HG03139 (cell line): ENCODE measurements around the gene RAET1G.
"Not testable (repeated sequence)": the region's sequence is repeated elsewhere in the genome, so short reads cannot be mapped to it uniquely, and the experiment has no call there.

Experiments used
- ATAC-seq: cut with Tn5 transposase; IDR thresholded peaks from one replicate; pipeline ENCODE4 v1.9.1; 2021; ENCODE audit not compliant: unreplicated experiment

RAET1G gene

DNA sequence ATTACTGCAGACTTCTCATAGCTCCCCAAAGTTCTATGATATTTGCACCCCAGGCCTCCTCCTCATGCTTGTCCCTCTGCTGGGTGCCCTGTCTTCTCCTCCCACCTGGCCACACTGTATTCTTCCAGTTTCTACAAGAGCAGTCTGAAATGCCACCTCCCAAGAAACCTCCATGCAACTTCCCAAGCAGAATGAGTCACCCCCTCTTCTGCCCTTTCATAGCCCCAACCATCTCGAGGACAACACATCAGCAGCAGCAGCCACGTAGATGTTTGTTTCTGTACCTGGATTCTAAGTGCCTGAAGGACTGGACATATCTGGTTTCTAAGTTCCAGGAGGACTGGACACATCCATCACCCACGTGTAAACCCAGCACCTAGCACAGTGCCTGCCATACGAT lies 12.3 kb upstream of the RAET1G start:
- ATAC-seq: no peak

DNA sequence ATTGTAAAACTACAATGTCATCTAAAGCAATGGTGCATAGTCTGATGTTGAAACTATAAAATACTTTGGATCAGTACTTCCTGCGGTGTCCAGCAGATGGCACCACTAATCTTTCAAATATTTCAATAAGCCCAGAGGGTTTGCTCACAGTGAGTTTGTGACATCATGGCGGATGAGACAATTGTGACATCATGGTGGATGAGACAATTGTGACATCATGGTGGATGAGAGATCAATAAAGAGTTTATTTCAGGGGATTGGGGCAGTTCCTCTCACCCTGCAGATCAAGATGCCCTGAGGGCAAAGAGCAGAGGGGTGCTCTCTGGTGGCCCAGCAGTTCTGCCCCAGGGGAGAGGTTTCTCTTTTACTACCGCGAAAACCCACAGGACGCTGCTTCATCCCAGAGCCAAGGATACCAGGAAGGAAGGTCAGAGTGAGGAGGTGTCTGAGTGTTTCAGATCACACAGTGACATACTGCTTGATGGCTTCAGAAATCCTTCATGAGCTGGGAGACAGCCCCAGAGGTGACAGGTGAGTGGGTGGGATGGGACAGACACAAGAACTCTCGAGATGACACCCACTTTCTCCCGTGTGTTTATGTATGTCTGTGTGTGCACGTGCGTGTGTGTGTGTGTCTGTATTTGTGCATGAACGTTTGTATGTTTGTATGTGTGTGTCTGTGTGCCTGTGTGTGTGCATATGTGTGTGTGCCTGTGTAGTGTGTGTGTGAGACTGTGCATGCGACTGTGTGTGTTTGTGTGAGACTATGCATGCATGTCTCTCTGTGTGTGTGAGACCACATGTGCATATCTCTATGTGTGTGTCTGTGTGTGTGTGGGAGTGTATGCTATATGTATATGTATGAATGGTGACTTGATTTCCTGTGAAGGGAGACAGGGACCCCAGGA lies 11.6 kb upstream of the RAET1G start:
- no peak for ATAC-seq

DNA sequence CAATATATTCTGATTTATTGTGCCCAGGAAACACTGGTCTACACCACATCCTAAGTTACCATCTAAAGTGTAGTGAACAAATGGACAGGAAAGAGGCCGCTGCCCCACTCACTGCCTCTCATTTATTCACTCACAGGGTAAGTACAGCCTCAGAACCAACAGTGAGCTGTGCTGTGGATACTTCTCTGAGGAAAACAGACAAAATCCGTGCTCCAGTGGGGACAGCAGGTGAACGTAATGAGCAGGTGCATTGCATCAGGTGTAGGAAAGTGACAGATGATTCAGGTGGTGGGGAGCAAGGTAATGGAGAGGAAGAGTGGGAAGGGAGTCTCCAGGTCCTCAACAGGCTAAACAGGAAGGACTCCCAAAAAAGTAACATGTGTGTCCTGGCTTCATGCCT lies 10.5 kb upstream of the RAET1G start:
- no peak for ATAC-seq

DNA sequence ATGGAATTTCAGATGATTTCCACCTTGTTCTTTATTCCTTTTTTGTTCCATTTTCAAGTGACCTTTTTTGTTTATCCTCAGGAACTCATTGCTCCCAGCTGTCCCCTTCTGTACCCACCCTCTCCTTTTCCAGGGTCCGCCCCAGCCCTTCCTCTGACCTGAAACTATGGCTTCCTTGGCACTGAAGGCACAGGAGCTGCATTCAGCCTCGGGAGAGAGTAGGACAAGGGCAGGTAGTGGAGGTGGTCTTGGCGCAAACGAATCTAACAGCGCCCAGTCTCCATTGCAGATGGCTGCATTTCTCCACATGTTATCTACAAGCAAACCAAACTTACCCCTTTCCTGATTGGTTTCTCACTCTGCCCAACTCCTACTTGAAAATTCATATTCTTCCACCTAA lies 10.1 kb upstream of the RAET1G start:
- ATAC-seq: no peak

DNA sequence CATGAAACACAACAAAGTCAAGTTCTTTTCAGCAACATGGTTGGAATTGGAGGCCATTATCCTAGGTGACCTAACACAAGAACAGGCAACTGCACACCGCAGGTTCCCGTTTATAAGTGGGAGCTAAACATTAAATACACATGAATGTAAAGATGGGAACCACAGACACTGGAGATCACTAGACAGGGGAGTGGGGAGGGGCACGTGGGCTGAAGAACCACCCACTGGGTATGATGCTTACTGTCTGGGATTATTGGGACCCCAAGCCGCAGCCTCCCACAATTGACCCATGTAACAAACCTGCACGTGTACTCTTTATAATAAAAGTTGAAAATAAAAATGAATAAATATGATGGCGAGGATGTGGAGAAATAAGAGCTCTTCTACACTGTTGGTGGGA lies 8.6 kb upstream of the RAET1G start:
- no peak for ATAC-seq

DNA sequence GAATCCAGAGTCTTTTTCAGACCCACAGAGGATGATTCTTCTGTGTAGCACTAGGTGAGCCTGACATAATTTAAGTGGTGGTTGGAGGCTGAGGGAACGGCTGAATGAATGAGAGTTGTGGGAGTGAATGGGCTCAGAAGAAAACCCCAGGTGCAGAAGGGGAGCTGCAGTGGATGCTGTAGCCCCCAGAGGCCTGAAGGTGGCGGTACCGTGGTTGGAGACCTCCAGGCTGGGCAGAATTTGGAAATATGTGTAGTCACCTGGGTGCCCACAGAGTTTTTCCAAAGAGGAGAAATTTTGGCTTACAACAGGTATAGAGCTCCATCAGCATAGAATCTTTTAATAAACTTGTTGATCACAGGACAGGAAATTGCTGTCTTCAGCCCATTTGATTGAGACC lies 6.5 kb upstream of the RAET1G start:
- ATAC-seq: no peak

DNA sequence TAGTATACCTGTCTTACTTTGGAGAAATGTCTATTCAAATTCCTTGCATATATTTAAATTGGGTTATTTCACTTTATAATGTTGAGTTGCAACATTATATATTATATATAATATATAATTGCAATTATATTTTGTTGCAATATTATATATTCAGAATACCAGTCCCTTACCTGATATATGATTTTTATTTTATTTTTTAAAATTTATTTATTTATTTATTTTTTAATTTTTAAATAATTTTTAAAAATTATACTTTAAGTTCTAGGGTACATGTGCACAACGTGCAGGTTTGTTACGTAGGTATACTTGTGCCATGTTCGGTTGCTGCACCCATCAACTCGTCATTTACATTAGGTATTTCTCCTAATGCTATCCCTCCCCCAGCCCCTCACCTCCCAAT lies 4.1 kb upstream of the RAET1G start:
- ATAC-seq: not testable (repeated sequence)

DNA sequence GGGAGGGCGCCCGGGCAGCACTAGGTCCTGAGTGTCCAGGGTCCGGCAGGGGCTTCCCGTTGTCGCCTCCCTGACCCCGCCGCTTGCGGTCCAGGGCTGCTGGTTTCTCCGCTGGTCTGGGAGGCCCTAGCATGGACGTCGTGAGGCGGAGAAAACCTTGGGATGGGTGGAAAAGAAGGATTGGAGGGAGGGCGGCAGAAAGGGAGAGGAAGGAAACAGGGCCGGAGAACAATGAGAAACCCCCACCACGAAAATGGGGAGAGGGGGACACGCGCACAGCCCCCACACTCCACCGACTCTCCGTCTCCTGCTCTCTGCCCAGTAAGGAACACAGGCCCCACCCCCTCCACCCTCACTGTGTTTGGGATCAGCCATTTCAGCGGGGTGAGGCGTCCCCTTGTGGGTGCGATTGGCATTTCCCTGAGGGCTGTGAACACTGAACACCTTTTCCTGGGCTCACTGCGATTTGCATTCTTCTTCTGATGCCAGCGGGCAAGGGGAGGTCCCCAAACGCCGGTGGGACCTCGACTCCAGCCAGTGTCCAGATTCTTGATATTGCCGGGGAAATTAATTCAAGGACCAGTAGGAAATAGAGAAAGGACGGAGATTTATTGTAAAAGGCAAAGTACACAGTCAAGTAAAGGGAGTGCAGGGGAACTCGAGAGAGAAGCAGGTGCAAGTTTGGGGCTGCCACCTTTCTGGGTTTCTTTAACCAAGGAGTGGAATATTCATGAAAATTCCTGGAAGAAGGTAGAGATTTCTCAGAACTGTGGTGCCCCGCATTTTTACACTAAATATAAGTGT lies 3.3 kb upstream of the RAET1G start:
- no peak for ATAC-seq

DNA sequence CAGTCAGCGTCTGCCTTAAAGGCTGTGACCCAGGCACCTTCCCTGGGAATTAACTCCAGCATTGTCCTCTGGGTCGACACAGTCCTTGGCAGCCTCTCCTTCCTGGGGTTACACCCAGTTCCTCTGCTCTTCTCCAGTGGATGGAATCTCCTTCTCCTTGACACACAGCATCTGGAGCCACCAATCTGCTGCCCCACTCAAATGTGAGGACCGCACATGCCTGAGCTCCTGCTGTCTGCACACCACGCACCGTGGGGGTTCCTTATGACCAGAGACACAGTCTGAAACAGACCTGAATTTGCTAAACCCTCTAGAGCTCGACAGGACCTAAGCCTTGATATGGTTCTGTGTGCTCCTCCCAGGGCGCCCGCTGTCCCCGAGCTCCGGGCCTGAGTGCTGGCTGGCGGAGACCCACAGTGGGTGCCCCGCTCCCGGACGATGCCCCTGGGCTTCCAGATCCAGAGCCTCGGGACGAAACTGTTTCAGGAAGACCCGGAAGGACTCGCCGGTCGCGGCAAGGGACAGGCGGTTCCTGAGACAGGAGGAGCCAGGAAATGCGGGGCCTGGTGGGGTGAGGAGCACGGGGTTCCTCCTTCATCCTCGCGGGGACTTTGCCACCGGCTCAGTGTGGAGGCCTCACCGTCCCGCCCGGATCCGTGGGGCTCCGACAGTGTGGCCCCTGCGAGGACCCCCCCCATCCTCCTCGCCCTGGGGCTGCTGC lies 2.5 kb upstream of the RAET1G start:
- no peak for ATAC-seq

DNA sequence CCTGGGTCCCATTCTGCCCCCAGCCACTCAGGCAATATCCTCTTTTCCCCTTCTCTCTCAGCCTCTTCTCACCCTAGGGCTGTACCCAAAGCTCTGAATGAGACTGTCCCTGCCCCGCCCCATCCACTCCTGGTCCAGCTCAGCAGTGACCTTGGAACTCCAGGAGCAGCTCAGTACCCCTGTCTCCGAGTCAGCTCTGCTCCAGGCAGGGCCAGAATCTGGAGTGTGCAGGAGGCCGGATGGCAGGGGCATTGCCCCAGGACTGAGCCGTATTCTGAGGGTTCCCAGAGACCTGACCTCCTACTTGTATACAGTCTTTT lies 2.0 kb upstream of the RAET1G start:
- no peak for ATAC-seq

DNA sequence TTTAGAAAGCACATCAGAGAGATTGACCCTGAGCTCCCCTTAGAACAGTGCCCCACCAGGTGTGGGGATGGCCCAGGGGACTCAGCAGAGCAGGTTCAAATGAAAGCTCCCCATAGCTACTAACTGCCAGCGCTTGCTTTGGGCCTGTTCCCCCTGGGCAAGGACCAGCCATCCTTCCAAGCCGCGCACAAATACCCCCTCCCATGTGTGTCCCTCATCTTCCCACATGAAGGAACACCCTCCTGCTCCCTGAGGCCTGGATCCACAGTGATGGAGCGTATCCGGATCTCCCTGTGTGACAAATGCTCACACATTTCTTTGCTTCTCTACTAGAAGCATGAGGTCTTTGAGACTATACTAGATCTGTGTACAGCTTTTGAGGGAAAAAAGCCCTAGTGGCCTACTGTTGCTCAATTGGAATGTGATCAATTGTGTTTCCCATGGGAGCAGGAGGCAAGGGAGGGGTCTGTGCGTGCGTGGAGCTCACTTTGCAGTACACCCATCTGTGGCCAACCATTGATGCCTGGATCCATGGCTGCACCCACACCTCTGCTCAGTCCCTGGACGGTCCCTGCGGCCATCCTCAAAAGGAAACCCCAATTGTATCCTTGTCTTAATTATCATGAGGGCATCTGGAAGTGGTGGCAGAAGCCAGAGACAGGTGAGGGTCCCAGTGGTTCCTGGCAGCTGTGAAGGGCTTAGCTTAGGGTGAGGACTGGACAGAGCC lies 1.4 kb upstream of the RAET1G start:
- no peak for ATAC-seq

DNA sequence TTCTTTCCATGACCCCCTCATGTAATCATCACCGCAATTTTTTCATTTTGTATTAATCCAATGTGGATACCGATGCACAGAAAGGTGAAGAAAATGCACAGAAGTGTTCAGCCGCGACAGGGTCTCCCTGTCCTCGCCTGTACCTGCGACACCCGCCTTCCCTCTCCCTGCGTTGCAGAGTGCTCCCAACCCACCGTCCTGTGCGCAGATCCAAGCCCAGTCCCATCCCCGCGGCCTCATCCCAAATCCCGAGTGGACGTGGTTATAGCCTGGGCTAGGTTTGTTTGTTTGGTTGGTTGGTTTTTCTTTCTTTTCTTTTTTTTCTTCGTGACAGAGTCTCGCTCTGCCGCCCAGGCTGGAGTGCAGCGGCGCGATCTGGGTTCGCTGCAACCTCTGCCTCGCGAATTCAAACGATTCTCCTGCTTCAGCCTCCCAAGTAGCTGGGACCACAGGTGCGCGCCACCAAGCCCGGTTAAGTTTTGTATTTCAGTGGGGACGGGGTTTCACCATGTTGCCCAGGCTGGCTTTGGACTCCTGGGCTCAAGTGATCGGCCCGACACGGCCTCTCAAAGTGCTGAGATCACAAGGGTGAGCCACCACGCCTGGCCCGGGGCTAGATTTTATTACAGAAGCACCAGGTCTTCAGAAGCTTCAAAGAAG lies 536 bp upstream of the RAET1G start:
- ATAC-seq: no peak

DNA sequence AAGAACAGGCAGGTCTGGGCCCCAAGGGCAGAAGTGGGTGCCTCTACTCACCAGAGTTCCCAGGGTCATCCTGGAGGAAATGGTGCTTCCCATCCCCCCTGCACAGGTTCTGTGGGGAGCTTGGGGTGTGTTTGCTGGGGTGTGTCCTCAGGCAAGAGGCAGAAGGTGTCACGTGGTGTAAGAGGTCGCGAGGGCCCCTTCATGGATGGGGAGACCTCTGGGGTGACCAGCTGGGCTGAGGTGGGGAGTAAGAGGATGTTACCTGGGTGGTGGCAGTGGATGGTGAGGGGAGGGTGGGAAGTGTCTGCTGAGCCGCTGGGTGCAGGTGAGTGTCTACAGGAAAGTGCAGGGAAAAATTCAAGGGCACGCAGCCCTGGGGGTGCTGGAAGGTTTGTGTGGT lies 830 bp downstream of the RAET1G start:
- ATAC-seq: not testable (repeated sequence)

DNA sequence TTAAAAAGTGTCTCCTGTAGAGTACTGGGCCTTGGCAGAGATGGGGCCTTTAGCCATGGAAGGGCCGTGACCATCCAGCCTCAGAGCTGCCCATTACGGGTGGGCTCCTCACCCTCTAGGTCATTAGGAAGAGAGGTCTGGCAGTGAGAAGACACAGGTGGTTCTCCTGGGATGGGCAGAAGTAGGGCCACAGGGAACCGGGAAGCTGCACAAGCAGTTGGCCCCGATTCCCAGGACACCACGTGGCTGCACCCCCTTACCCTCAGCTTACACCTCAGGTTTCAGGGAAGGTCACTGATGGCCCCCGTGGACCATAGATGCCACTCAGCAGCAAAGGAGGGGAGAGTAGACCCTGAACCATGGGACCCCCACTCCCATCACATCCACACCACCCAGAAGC lies 1.6 kb downstream of the RAET1G start:
- no peak for ATAC-seq

DNA sequence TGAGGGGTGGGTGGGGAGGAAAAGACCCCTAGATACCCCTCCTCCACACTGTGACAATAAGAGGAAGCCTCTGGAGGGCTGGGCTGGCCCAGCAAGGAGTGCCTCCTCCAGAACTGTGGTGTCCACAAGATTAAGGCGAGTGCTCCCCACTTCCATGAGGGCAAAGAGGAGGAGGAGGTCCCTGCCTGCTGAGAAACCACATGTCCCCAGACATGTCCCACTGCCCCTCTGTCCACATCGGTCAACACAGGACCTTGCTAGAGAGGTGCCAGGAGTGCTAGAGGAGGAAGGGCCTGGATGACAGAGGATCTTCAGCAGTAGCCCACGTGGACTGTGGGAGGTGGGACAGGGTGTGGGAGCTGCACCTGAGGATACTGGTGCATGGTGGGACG lies 3.1 kb downstream of the RAET1G start:
- ATAC-seq: no peak

DNA sequence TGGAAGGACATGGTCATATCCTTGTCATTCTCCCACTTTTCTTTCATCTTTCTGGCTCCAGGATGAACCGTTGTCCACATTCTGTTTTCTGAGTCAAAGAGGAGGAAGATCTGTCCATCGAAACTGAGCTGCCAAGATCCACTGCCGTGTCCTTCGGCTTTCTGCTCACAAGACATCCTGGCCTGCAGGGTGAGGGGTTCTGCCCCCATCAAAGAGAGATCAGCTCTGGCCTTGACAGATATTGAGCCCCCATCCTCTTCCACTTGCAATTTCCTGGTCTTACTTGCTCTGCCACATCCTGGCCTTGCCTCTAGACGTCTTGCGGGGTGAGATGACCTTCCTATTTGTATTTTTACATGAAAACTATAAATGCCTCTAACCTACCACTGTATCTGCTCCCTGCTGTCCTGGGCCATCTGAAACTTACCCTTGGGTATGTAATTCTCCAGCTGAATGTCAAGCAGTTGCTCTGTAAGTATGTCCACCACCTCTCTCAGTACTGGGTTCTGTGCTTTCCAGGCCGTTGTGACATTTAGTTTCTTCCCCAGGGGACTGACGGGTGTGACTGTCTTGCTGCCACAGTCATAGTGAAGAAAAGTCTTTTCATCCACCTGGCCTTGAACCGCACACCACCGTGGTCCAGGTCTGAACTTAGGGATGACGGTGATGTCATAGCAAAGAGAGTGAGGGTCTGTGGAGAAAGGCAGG lies 3.6 kb downstream of the RAET1G start:
- not testable (repeated sequence) for ATAC-seq

DNA sequence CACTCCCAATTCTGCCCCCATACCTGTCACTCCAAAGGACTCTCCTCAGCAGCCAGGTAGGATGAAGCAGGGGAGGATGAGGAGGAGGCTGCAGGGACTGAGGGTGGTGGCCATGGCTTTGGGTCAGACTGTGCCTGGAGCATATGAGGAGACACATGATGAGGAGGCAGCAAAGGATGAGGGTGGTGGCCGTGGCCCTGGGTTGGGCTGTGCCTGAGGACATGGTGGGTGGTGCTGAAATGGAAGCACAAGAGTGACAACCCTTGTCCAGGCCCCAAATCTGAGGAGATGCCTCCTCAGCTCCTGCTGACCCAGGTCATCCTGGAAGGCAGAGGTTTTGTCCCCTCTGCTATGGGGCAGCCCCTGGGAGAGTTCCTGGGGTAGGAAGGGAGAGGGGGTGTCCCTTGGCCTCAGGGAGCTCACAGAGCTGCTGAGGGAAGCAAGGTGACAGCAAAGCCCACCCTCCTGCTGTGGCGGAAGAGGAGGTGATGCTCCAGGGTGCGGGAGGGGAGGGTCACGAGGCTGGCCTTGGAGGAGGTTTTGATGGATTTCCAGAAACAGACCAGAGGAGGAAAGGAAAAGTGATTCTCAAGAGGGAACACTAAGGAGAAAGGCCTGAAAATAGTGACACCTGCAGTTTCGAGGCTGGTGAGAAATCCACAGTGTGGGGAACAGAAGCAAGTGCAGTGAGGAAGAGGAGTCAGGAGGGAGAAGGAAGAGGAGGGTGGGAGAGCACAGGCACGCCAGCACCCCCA lies 4.6 kb downstream of the RAET1G start:
- ATAC-seq: no peak

DNA sequence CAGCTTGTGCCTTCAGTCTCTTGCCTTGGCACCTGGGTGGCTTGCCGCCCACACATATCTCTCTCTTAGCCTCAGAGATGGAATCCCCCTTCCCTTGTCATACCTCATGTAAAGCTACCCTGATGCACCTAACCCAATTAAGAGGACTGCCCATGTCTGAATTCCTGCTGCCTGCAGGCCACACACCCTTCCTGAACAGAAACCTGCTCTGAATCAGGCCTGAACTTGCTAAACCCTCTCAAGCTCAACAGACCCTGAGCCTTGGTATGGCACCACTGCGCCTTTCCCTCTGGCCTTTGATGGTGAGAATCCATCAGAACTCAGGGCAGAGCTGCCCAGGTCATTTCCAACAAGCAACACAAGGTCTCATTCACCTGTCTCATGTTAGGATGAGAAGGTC lies 5.2 kb downstream of the RAET1G start:
- ATAC-seq: no peak
